HG03378 (cell line): ENCODE data around the gene BTBD9.

Experiments used
- ATAC-seq: cut with Tn5 transposase; IDR thresholded peaks from one replicate; pipeline ENCODE4 v1.9.1; 2021; ENCODE audit warnings: mild to moderate bottlenecking, moderate library complexity; ENCODE audit not compliant: unreplicated experiment

Gene BTBD9

DNA sequence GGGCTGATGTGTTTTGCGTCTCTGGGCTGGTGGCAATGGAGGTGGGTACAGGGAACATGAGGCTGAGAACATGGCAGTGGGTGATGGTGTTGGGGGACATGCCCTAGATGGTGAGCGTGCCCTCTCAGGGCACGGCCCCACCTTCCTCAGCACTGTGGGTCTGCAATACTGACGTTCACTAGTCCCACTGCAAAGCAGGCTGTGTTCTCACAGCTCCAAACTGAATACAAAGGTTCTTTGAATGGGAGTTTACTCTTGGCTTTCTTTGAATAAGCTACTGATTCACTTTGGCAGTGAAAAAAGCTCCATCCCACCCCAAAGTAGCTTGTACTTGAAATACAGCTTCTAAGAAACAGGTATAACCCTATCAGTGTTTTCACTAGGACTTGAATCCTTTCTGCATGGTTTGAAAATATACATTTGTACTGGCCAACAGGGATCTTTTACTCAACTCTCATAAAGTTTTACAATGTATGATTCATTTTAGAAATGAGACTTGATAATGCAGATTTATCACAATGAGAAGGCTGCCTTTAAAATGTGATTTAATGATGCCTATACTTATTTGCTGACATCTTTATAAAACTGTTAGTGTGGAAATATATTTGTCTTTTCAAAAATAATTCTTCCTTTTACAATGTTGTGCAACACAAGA lies 419.5 kb downstream of the BTBD9 start:
- no peak for ATAC-seq

DNA sequence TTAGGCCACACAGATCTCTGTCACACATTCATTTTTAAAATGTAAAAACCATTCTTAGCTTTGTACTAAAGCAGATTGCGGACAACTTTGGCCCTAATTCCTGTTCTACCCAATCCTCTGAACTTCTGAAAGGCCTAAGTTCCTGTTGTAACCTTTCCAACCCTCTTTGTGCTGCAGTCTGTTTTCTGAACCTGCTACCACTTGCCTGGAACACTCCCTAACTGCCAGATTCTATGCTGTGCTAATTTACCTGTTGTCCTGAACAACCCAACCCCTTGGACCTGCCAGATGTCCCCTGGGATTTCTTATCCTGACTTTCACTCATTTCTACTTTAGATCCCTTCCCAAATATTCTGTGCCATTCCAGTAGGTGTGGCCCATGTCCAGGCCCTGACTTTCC lies 421.5 kb downstream of the BTBD9 start:
- ATAC-seq: no peak

DNA sequence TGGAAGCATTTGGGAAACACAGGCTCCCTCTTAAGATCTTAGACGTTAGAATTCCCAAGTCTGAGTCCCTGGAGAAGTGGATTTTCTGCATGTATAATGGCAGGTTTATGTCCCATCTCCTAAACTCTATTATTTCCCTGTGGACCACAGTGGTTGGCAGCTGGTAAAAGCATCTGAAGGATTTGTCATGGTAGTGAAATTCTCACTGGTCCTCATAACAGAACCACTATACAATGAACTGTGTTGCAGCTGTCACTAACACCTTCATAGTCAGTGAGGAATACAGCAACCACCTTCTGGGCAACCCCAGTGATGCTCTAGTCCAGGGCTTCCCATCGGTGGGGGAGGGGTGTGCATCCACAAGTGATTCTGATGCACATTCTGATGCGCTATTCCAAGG lies 423.3 kb downstream of the BTBD9 start:
- ATAC-seq: no peak

DNA sequence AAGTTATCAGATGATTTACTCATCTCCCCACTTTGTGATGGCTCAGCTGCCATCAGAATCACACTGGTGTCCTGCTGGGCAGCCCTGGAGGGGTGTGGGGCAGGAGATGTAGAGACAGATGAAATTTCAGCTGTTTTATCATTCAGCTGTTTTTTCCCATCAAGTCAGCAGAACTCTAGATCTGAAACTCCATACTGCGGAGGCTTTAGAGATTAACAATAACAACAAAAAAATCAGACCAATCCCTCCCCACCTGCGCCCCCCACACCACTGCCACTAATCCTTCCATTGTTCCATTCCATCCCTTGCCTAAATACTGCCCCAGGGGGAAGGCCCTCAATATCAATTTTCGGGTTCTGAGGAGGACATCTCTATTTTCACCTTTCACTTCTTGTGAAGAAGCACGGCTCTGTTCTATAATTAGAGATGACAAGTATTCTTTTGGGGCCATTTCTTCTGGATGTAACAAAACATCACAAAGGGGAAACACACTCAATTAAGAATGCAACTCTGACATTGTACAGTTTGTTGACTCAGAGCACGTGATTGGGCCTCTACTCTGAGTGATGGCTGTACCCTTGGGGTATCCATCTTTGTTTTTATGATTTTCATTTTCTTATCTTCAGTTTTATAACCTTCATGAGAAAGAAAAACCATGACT lies 423.9 kb downstream of the BTBD9 start:
- no peak for ATAC-seq

DNA sequence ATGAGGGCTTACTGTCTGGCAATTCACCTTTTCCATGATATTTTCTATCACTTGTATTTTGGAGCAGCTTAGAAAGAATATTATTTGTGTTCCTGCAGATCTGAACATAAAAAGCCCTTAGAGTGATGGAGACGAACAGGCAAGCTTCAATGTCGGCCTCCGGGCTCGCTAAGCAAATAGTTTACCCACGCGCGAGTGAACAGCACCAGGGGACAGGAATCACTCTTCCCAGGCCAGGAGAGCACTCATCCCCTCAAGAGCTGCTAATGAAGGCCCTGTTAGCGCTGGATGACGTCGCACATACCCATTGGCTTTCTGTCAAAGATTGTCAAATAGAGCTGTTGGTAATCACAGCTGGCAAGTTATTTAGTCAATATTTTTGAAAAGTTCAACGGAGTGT lies 424.5 kb downstream of the BTBD9 start:
- no peak for ATAC-seq

DNA sequence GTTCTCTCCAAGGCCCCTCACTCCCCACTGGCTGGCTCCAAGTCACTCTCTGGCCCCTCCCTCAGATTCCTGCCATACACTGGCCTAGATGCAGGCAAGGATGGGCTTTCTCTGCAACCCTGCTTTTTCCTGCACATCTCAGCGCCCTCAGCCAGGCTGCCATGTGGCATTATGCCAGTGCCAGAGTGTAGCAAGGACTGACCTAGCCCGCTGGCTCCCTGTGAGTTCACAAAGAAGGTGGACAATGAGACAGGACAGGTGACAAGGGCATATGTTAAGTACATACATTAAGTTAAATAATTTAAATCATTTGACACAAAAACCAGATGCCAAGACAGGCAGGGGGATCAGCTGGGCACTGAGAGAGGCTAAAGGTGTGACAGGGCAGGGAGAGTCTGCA lies 425.6 kb downstream of the BTBD9 start:
- ATAC-seq: no peak

DNA sequence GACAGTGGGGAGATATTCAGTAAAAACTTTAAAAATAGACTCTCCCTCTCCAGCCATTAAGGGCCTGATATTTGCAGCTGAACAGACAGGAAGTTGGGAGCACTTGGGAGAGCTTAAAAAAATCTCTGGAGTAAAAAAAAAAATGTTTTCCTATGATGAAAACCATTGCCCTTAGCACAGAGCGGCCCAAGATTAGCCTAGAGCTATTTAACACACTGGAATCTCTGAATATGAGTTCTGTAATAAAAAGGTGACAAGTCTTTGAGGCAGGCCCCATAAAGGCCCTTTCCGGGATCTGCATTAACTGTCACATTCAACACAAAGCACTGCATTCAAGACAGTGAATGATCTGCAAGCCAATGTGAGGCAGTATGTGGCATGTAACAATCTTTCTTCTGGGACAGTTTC lies 426.5 kb downstream of the BTBD9 start:
- no peak for ATAC-seq

DNA sequence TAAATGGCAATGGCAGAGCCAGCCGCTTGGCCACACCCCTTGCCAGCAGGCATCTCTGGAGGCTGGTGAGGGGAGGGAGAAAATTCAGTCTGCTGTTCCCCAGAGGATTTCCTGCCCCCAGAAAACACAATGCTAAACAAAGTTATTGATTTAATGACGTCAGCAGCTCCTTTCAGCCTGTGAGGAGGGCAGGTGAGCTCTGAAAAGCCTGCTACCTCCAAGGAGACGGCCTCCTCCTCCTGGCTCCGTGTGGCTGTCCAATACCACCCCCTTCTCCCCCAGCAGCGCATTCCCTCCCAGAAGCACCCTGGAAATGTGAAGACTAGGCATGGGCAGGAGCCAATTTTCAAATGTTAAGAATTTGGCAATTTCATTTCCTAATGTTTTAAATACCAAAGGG lies 427.1 kb downstream of the BTBD9 start:
- ATAC-seq: no peak

DNA sequence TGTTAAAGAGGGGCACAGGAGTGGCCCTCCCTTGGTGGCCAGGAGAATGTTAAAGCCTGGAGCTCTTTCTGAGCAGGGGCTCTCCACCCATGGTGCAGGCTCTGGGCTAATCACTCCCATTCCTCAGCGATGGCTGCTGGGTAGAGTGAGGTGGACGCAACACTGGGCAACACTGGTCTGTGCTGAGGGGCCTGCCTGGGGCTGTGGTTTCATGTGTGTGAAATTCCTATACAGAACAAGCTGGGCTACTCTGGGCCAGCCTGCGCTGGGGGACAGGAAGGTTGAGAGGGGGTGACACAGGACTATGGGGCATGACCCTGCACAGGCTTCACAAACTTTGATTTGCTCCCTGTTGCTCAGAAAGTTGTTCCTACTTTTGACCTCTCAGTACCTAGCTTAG lies 427.6 kb downstream of the BTBD9 start:
- no peak for ATAC-seq

DNA sequence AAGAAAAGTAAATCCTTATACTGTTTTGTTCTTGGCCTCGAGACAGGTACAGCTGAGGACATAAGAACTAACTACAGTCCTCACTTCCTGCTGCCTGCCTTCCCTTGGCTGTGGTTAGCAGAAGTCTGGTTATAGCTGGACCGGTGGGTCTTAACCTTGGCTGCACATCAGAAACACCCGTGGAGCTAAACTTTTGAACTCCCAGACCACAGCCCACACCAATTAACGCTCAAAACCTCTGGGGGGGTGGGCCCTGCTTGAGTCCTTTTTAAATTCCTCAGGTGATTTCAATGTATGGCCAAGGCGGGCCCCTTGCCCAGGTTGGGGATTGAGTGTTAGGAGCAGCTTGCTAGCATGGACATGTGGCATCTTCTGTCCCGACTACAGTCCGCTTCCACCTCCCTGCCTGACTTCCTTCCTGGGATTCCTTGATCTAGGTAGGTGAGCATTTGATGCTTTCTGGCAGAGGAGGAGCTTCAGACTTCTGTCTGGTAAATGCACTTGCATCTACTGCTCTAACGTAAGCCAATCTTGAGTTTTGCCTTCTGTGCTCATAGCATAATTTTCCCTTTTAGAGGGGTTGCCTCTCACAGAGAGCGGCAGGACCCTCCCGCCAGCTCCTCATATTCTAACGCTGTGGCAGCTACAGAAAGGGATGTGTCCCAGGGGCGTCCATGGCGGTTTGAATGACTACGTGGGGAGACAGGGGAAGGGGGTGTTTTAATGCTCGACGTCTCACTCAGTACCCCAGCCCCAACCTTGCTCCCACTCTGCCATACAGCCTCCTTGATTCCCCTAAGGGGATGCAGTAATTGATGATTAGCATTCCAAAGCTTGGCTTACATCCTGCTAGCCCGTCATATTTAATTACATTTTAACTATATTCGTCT lies 430.1 kb downstream of the BTBD9 start:
- ATAC-seq: no peak

DNA sequence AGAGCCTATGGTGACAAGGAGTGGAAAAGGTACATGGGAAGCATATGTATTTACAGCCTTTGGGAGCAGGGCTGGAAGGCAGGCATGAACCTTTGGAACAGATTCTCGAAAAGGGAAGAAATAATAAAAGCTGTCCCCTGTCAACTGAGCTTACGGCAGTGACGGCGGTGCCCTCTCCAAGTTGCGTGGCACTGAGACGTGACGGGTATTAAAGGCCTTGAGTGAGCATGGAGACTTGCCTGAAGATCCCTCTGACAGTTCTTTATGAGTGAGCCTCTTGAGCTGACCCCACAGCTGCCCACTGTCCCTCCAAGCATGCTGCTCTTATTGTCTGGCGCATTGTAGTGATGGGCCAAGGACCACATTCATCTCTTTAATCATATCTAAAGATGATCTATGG lies 431.7 kb downstream of the BTBD9 start:
- no peak for ATAC-seq

DNA sequence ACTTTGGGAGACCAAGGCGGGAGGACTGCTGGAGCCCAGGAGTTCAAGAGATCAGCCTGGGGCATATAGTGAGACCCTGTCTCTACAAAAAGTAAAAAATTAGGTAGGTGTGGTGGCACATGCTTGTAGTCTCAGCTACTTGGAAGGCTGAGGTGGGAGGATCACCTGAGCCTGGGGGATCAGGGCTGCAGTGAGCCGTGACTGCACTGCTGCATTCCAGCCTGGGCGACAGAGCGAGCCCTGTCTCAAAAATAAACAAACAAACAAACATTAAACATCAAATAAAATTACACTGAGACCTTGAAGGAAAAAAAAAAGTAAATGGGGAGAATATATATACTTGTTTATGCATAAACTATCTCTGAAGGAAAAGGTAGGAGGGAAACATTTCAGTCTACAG lies 432.4 kb downstream of the BTBD9 start:
- no peak for ATAC-seq

DNA sequence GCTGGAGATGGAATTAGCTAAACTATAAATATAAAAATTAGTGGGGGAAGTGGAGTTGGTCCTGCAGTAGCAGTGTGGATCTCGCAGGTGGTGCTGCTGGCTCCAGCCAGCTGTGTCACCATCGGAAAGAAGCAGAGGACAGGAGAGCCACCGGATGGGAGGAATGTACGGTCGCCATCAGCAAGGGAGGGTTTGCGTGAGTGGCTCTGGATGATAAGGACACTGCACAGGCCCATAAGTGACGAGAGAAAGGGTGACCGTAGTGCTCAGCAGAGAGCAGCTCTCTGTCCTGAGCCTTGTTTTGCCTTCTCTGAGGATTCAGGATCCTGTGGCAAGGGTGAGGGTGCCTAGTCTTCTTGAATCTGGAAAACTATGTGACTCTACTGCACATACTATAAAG lies 441.5 kb downstream of the BTBD9 start:
- ATAC-seq: no peak

DNA sequence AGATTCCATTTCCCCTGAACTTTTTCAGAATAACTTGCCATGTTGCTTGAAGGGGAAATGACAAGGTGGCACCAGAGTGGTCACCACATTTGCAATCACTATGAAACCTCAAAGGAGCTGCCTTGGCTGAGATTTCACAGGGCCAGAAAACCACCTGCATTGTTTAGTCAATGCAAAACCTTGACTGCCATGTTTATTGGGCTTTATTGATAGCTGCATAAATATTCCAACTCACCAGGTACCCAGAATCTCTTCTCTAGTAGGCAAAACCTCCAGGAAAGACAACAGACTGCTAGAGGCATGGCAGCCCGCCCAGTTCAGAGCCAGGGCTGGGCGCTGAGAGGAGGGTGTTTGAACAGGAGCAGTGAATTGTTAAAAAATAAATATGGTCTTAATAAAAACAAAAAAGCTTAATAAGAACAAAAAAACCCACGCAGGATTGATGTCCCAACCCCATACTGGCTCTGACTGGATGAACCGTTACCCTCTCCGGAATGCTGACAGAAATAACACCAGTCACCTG lies 444.6 kb downstream of the BTBD9 start:
- no peak for ATAC-seq

DNA sequence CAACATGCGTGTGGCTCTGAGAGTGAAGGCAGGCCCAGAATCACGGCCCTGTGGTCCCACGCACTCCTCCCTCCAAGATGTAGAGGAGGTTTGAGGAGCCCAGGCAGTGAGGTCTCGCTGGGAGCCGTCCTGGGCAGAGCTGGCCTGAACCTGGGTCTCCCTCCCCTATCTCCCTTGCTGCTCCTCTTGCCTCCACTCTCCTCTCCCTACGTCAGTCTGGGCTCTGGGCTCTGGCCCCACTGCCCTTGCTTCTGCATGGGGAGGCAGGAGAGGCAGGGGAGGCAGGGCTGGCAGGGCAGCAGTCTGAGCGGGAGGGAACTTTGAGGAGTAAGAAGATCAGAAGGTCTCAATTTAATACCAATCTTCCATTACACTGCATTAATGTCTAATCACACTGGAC lies 445.1 kb downstream of the BTBD9 start:
- no peak for ATAC-seq

DNA sequence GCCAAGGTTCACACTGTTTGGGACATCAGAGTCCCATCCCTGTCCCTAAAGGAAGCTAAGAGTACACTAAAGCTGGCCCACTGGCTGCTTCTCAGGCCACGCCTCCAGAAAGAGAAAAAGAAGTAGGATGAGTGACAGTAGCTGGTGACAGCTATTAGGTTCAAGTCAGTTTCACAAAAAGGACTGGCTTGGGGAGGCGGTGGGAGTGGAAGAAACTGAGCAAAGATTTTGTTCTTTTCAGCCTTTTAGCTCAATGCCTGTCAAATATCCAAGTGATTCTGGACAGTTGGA lies 445.5 kb downstream of the BTBD9 start:
- no peak for ATAC-seq

DNA sequence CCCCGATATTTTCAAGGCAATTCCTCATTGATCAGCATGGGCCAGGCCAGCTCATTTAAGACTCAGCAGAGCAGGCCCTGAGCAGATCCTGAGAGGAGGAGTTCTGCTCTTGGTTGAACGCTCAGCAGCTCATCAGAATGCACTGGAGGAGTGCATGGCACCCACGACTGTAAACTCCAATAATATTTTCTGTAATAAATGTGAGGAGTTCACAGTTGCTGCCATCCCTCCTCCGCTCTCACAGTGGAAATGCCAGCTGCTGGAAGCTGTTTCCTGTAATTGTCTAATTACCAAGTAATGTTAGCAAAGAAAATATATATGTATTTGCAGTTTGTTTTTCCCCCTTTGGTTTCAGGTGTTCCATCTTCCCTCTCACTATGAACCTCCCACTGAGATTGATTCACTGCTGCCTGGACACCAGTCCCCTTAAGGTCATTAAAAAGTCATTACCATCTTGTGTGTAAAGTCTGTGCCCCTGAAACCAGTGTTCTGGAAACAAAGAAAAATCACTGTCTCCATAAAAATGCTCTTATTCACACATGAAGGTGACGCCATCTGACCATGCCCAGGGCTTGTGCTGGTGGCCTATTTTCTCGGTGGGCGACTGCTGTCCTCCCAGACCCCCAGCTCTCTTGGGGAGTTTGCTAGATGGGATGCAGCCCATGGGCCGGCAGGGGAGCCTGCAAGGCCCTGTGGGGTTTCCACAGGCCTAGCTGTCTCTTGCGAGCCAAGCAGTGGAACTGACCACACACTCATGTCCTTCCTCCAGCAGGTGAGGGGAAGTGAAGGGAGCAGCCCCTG lies 446.0 kb downstream of the BTBD9 start:
- ATAC-seq: no peak

DNA sequence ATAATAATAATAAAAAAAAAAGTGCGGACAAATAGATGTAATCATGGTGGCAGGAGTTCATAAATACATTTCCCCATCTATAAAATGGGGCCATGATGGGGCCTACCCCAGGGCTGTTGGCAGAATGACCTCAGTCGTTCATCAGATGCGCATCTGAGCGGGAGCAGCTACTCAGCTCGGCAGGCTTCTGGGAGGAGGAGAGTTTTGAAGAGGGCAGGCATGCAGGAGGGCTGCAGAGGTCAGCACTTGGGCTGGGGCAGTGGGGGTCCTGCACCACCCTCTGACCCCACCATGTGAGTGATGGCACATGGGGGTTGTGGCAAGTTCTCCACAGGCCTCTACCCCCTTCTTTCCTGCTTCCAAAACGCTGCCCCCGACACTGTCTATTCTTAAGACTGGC lies 446.7 kb downstream of the BTBD9 start:
- no peak for ATAC-seq

DNA sequence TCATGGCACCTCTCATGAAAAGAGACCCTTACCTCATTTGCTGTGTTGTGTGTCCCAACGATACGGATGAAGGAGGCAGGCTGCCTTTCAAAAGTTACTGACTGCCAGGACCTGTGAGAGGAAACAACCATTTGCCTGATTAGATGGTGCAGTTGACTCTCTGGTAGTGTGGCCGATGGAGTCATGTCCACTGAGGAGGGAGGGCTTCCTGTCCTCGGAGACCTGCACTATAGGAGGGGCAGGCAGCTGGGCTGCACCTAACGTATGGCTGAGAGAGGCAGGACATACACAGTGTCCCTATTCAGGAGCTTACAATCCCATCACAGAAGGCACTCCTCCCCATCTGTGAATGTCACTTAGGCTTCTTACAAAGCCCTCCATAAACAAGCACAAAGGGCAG lies 447.2 kb downstream of the BTBD9 start:
- no peak for ATAC-seq

DNA sequence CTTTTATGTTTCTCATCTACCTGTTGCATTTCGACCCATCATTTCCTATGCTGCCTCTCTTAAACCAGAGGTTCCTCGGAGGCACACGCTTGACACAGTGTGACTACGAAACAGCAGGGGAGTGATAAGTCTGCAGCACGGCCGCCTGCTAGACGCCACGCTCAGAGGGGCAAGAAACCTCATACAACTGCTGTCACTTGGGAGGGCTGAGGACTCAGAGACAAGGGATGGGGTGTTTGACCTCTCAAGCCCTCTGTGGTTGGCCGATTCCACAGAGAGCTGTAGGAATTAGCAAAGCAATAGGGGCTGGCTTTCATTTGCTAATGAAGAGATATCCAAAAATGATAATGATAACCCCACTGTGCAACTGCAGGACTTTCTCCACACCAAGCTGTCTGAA lies 447.7 kb downstream of the BTBD9 start:
- ATAC-seq: no peak

DNA sequence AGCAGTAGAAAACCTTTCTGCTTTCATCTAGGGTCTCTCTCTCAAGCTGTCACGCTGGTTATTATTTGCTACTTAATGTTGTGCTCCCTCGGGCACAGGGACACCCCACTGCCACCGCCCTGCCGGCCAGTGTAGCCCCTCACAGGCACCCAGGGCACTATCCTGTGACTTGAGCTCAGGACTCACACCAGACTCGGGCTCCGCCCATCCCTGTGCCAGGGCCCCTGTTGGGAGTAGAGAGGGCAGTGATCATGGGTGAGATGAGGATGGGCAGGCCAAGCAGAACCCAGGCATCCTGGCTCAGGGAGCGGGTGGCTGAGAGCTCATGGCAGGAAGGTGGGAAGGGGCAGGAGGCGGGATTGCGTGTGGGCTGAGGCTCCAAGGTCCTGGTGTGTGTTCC lies 448.3 kb downstream of the BTBD9 start:
- no peak for ATAC-seq
